WTC11 (cell line): ENCODE results near the gene RNF31. TPM values are rescaled to one million over a fixed set of nuclear protein-coding genes. Genes with fewer than 3 reads are reported as not detected.

Experiments
- CBFB ChIP-seq: sonication (generic); formaldehyde crosslinking; IDR thresholded peaks from 2 replicates; pipeline ENCODE4 v1.8.1; 2022; ENCODE audit warnings: mild to moderate bottlenecking, low read depth, missing genetic modification reagents
- FOXK1 ChIP-seq: sonication (generic); formaldehyde crosslinking; IDR thresholded peaks from 2 replicates; pipeline ENCODE4 v1.8.0; 2022; ENCODE audit warnings: mild to moderate bottlenecking, moderate library complexity, missing genetic modification reagents
- FOXP1 ChIP-seq: sonication (generic); formaldehyde crosslinking; IDR thresholded peaks from 2 replicates; pipeline ENCODE4 v1.8.0; 2022; ENCODE audit warnings: missing genetic modification reagents, mild to moderate bottlenecking, moderate library complexity, borderline replicate concordance
- GABPB1 ChIP-seq: sonication (generic); formaldehyde crosslinking; IDR thresholded peaks from 2 replicates; pipeline ENCODE4 v1.8.1; 2023; ENCODE audit warnings: mild to moderate bottlenecking, missing genetic modification reagents
- KAT7 ChIP-seq: sonication (generic); formaldehyde crosslinking; IDR thresholded peaks from 2 replicates; pipeline ENCODE4 v1.8.1; 2023; ENCODE audit warnings: missing genetic modification reagents, mild to moderate bottlenecking, borderline replicate concordance
- NFE2L1 ChIP-seq: sonication (generic); formaldehyde crosslinking; IDR thresholded peaks from 2 replicates; pipeline ENCODE4 v1.8.1; 2023; ENCODE audit warnings: missing genetic modification reagents
- RELA ChIP-seq: sonication (generic); formaldehyde crosslinking; IDR thresholded peaks from 2 replicates; pipeline ENCODE4 v1.8.1; 2022; ENCODE audit warnings: missing genetic modification reagents, mild to moderate bottlenecking, borderline replicate concordance
- RORB ChIP-seq: fragments of 250-450 bp; sonication (Bioruptor Pico); IDR thresholded peaks from 2 replicates; pipeline ENCODE4 v1.9.0; 2021; ENCODE audit warnings: mild to moderate bottlenecking
- TCF7 ChIP-seq: sonication (generic); formaldehyde crosslinking; IDR thresholded peaks from 2 replicates; pipeline ENCODE4 v1.8.0; 2022; ENCODE audit warnings: mild to moderate bottlenecking, low read depth, missing genetic modification reagents, moderate library complexity
- TEAD1 ChIP-seq: sonication (generic); formaldehyde crosslinking; IDR thresholded peaks from 2 replicates; pipeline ENCODE4 v1.8.0; 2022; ENCODE audit warnings: mild to moderate bottlenecking, missing genetic modification reagents
- TP53 ChIP-seq: sonication (generic); formaldehyde crosslinking; IDR thresholded peaks from 2 replicates; pipeline ENCODE4 v1.8.1; 2023; ENCODE audit warnings: mild to moderate bottlenecking, missing genetic modification reagents
- ZBTB21 ChIP-seq: sonication (generic); formaldehyde crosslinking; IDR thresholded peaks from 2 replicates; pipeline ENCODE4 v1.8.1; 2023; ENCODE audit warnings: mild to moderate bottlenecking, missing genetic modification reagents, borderline replicate concordance
- ZNF232 ChIP-seq: sonication (generic); formaldehyde crosslinking; IDR thresholded peaks from 2 replicates; pipeline ENCODE4 v1.8.0; 2022; ENCODE audit warnings: mild to moderate bottlenecking, missing genetic modification reagents
- total RNA-seq: library from RNA; stranded (reverse); gene quantifications from 3 replicates; pipeline ENCODE4 v1.2.3, GENCODE V29; 2021
- TF ChIP-seq, protein P1 (sequence below): sonication (generic); formaldehyde crosslinking; IDR thresholded peaks from 2 replicates; pipeline ENCODE4 v1.8.1; 2023; ENCODE audit warnings: mild to moderate bottlenecking, missing genetic modification reagents, moderate library complexity
- TF ChIP-seq, protein P2 (sequence below): sonication (generic); formaldehyde crosslinking; IDR thresholded peaks from 2 replicates; pipeline ENCODE4 v1.8.1; 2023; ENCODE audit warnings: mild to moderate bottlenecking, moderate library complexity, missing genetic modification reagents
- TF ChIP-seq, protein P3 (sequence below): sonication (generic); formaldehyde crosslinking; conservative IDR thresholded peaks from 2 replicates; pipeline ENCODE4 v1.8.1; 2023; ENCODE audit warnings: mild to moderate bottlenecking, low read depth, missing genetic modification reagents, moderate library complexity
- TF ChIP-seq, protein P4 (sequence below): sonication (generic); formaldehyde crosslinking; IDR thresholded peaks from 2 replicates; pipeline ENCODE4 v1.8.1; 2023; ENCODE audit warnings: mild to moderate bottlenecking, missing genetic modification reagents
- TF ChIP-seq, protein P5 (sequence below): sonication (generic); formaldehyde crosslinking; IDR thresholded peaks from 2 replicates; pipeline ENCODE4 v1.8.0; 2022; ENCODE audit warnings: missing genetic modification reagents
- TF ChIP-seq, protein P6 (sequence below): sonication (generic); formaldehyde crosslinking; conservative IDR thresholded peaks from 2 replicates; pipeline ENCODE4 v1.8.1; 2022; ENCODE audit warnings: mild to moderate bottlenecking, missing genetic modification reagents
- TF ChIP-seq, protein P7 (sequence below): sonication (generic); formaldehyde crosslinking; IDR thresholded peaks from 2 replicates; pipeline ENCODE4 v1.8.1; 2022; ENCODE audit warnings: missing genetic modification reagents, borderline replicate concordance
- TF ChIP-seq, protein P8 (sequence below): fragments of 250-450 bp; sonication (Bioruptor Pico); IDR thresholded peaks from 2 replicates; pipeline ENCODE4 v1.9.0; 2021; ENCODE audit warnings: mild to moderate bottlenecking

RNF31 gene
- total RNA-seq, 1 experiment from 2014 or later: 86.2 TPM

DNA sequence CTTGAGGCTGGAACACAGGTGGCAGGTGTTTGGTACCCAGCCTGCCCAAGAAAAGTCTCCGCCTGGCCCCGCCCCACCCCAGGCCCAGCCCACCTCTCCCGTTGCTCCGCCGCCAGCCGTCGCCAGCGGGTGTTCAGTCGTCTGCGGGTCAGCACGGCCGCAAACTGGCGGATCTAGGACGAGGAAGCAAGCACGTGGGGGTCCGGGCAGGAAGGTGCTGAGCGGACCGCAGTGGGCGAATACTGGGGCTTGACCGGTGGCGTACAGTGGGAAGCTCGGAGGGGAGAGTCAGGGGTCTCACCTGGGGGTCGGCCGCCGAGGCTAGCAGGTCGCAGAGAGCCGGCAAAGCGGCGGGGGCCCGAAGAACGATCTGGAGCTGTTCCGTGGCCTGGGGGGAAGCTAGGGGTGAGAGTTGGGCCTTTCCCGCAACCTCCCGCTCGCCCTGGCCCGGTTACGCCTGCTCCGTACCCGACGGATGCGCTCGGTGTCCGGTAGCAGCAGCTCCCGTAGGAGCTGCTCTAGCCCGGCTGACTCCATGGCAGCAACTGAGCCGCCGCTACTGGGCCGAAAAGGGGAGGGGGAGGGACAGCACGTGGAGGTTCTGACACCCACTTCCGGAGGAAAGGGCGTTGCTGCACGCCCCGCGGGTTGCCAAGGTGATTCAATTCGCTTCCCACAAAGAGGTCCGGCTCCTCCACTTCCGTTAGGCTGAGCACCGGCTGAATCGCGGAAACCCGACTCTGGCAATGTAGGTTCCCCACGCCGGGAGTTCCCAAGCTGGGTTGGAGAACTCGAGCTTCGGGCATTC is 41.2 kb downstream of the RNF31 start, which contains the start of gene IPO4 (continued):
- TF ChIP-seq, protein P1, sequence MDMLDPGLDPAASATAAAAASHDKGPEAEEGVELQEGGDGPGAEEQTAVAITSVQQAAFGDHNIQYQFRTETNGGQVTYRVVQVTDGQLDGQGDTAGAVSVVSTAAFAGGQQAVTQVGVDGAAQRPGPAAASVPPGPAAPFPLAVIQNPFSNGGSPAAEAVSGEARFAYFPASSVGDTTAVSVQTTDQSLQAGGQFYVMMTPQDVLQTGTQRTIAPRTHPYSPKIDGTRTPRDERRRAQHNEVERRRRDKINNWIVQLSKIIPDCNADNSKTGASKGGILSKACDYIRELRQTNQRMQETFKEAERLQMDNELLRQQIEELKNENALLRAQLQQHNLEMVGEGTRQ (CRISPR knock-in tag): peak; percentile 86
- TF ChIP-seq, protein P2, sequence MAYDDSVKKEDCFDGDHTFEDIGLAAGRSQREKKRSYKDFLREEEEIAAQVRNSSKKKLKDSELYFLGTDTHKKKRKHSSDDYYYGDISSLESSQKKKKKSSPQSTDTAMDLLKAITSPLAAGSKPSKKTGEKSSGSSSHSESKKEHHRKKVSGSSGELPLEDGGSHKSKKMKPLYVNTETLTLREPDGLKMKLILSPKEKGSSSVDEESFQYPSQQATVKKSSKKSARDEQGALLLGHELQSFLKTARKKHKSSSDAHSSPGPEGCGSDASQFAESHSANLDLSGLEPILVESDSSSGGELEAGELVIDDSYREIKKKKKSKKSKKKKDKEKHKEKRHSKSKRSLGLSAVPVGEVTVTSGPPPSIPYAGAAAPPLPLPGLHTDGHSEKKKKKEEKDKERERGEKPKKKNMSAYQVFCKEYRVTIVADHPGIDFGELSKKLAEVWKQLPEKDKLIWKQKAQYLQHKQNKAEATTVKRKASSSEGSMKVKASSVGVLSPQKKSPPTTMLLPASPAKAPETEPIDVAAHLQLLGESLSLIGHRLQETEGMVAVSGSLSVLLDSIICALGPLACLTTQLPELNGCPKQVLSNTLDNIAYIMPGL (CRISPR knock-in tag): peak; percentile 50; the same call in 1 of the 2 replicates
- TF ChIP-seq, protein P3, sequence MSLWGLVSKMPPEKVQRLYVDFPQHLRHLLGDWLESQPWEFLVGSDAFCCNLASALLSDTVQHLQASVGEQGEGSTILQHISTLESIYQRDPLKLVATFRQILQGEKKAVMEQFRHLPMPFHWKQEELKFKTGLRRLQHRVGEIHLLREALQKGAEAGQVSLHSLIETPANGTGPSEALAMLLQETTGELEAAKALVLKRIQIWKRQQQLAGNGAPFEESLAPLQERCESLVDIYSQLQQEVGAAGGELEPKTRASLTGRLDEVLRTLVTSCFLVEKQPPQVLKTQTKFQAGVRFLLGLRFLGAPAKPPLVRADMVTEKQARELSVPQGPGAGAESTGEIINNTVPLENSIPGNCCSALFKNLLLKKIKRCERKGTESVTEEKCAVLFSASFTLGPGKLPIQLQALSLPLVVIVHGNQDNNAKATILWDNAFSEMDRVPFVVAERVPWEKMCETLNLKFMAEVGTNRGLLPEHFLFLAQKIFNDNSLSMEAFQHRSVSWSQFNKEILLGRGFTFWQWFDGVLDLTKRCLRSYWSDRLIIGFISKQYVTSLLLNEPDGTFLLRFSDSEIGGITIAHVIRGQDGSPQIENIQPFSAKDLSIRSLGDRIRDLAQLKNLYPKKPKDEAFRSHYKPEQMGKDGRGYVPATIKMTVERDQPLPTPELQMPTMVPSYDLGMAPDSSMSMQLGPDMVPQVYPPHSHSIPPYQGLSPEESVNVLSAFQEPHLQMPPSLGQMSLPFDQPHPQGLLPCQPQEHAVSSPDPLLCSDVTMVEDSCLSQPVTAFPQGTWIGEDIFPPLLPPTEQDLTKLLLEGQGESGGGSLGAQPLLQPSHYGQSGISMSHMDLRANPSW (CRISPR knock-in tag): 0 out of 2 replicates have a peak, but pooled peaks have one; percentile 75
- TF ChIP-seq, protein P4, sequence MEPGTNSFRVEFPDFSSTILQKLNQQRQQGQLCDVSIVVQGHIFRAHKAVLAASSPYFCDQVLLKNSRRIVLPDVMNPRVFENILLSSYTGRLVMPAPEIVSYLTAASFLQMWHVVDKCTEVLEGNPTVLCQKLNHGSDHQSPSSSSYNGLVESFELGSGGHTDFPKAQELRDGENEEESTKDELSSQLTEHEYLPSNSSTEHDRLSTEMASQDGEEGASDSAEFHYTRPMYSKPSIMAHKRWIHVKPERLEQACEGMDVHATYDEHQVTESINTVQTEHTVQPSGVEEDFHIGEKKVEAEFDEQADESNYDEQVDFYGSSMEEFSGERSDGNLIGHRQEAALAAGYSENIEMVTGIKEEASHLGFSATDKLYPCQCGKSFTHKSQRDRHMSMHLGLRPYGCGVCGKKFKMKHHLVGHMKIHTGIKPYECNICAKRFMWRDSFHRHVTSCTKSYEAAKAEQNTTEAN: peak; percentile 69; the same call in 1 of the 2 replicates
- TF ChIP-seq RELA (CRISPR knock-in tag) (0 out of 2 replicates have a peak, but pooled peaks have one; percentile 55), GABPB1 (CRISPR knock-in tag) (peak; percentile 97), KAT7 (CRISPR knock-in tag) (0 out of 2 replicates have a peak, but pooled peaks have one; percentile 59), CBFB (CRISPR knock-in tag) (peak; percentile 82; the same call in 1 of the 2 replicates), ZNF232 (CRISPR knock-in tag) (peak; percentile 63; the same call in 1 of the 2 replicates), FOXP1 (CRISPR knock-in tag) (peak; percentile 74; the same call in 1 of the 2 replicates), TP53 (CRISPR knock-in tag) (peak; percentile 84), RORB (CRISPR knock-in tag) (no peak), ZBTB21 (CRISPR knock-in tag) (peak; percentile 82), NFE2L1 (peak; percentile 64; the same call in 1 of the 2 replicates), TEAD1 (CRISPR knock-in tag) (peak; percentile 68), FOXK1 (CRISPR knock-in tag) (peak; percentile 85), TCF7 (CRISPR knock-in tag) (no peak)
- TF ChIP-seq, protein P5, sequence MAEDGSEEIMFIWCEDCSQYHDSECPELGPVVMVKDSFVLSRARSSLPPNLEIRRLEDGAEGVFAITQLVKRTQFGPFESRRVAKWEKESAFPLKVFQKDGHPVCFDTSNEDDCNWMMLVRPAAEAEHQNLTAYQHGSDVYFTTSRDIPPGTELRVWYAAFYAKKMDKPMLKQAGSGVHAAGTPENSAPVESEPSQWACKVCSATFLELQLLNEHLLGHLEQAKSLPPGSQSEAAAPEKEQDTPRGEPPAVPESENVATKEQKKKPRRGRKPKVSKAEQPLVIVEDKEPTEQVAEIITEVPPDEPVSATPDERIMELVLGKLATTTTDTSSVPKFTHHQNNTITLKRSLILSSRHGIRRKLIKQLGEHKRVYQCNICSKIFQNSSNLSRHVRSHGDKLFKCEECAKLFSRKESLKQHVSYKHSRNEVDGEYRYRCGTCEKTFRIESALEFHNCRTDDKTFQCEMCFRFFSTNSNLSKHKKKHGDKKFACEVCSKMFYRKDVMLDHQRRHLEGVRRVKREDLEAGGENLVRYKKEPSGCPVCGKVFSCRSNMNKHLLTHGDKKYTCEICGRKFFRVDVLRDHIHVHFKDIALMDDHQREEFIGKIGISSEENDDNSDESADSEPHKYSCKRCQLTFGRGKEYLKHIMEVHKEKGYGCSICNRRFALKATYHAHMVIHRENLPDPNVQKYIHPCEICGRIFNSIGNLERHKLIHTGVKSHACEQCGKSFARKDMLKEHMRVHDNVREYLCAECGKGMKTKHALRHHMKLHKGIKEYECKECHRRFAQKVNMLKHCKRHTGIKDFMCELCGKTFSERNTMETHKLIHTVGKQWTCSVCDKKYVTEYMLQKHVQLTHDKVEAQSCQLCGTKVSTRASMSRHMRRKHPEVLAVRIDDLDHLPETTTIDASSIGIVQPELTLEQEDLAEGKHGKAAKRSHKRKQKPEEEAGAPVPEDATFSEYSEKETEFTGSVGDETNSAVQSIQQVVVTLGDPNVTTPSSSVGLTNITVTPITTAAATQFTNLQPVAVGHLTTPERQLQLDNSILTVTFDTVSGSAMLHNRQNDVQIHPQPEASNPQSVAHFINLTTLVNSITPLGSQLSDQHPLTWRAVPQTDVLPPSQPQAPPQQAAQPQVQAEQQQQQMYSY (CRISPR knock-in tag): no peak
- TF ChIP-seq, protein P6, sequence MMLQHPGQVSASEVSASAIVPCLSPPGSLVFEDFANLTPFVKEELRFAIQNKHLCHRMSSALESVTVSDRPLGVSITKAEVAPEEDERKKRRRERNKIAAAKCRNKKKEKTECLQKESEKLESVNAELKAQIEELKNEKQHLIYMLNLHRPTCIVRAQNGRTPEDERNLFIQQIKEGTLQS: no peak
- TF ChIP-seq, protein P7, sequence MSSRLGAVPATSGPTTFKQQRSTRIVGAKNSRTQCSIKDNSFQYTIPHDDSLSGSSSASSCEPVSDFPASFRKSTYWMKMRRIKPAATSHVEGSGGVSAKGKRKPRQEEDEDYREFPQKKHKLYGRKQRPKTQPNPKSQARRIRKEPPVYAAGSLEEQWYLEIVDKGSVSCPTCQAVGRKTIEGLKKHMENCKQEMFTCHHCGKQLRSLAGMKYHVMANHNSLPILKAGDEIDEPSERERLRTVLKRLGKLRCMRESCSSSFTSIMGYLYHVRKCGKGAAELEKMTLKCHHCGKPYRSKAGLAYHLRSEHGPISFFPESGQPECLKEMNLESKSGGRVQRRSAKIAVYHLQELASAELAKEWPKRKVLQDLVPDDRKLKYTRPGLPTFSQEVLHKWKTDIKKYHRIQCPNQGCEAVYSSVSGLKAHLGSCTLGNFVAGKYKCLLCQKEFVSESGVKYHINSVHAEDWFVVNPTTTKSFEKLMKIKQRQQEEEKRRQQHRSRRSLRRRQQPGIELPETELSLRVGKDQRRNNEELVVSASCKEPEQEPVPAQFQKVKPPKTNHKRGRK (CRISPR knock-in tag): no peak
- TF ChIP-seq, protein P8, sequence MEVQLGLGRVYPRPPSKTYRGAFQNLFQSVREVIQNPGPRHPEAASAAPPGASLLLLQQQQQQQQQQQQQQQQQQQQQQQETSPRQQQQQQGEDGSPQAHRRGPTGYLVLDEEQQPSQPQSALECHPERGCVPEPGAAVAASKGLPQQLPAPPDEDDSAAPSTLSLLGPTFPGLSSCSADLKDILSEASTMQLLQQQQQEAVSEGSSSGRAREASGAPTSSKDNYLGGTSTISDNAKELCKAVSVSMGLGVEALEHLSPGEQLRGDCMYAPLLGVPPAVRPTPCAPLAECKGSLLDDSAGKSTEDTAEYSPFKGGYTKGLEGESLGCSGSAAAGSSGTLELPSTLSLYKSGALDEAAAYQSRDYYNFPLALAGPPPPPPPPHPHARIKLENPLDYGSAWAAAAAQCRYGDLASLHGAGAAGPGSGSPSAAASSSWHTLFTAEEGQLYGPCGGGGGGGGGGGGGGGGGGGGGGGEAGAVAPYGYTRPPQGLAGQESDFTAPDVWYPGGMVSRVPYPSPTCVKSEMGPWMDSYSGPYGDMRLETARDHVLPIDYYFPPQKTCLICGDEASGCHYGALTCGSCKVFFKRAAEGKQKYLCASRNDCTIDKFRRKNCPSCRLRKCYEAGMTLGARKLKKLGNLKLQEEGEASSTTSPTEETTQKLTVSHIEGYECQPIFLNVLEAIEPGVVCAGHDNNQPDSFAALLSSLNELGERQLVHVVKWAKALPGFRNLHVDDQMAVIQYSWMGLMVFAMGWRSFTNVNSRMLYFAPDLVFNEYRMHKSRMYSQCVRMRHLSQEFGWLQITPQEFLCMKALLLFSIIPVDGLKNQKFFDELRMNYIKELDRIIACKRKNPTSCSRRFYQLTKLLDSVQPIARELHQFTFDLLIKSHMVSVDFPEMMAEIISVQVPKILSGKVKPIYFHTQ (CRISPR knock-in tag): no peak
